ENCODE results near the gene NEBL. TPM values are rescaled to one million over a fixed set of nuclear protein-coding genes. Genes with fewer than 3 reads are reported as not detected.

The NEBL gene
- total RNA-seq, 1 experiment from 2014 or later = 32.3 TPM

DNA sequence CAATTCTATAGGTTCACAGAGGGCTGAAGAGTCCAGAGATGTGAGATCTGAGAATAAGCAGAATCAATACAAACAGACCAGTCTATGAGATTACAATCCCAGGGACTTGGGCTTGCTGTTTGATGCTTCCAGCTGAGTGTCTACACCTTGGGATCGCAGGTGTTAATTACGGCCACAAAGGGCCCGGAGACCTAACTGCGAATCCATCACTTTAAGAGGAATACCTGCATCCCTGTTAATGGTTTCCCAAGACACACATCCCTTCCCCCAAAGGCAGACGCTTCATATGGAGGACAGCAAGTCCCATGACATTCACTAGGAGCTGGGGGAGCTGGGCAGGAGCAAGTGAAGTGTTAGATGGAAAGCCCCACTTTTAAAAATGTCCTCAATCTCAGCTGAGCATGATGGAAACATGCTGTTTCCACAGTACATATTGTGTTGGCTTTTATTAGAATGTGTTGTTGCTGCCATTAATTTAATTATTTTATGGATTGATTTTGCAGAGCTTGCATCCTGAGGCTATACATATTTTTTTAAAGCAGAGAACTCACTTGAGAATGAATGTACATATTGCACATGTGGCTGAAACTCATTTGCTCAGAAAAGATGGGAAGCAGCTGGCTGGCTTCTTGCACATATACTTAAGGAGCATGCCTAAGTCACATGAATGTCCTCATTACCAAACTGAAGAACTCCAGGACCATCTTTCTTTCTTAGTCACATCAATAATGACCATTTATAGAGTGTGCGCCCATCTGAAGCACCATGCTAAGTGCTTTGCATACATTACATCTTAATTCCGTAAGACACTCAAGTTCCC is 151.3 kb downstream of the NEBL start:
- BruUV-seq (replicated peaks) = no TSS peak
- ChIA-PET CTCF (no interaction called here), POLR2A (no interaction called here)

DNA sequence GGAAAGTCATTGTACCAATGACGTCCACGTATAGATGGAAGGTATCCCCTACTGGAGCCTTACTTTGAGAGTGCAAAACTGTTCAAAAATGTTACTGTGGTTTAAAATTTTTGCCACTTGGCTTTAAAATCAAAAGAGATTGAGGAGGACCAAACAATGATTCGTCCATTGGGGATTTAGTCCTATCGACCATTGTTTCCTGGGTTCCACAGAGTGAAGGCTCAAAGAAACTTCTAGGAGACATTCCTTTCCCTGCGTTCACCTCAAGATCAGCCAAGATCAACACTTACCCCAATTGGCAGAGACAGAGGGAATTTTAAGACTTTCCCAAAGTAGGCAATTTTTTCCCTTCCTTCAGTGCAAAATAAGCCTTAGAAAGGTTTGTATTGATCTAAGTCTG is 152.3 kb downstream of the NEBL start:
- H3K27ac ChIP-seq (ENCODE audit: low read length) = no peak overlapping the region
- in situ Hi-C loops (cut with HindIII; ENCODE audit: low pct_unique_long_range_greater_than_20kb, low sequenced_read_pairs) = no loop called here
- BruUV-seq (replicated peaks) = no TSS peak

More for the DNA sequence above, 151.3 kb downstream of the NEBL start:
- Histone ChIP-seq H3K4me1 (ENCODE audit: control insufficient read depth, insufficient read depth, low read length) (no peaks in the 10 kb centered on the region), H3K9me3 (ENCODE audit: control insufficient read depth, insufficient read depth, low read depth, low read length) (no peaks in the 10 kb centered on the region), H3K36me3 (ENCODE audit: control insufficient read depth, insufficient read depth, low read length) (no peaks in the 10 kb centered on the region), H3K27me3 (ENCODE audit: control insufficient read depth, insufficient read depth, low read length) (no peaks in the 10 kb centered on the region; the same call in 1 of the 2 replicates), H3K27ac (ENCODE audit: low read length) (no peak overlapping the region), H3K4me3 (ENCODE audit: low read depth in 2 of 2, low read length in 2 of 2) (no peak overlapping the region)
- in situ Hi-C loops (cut with HindIII; ENCODE audit: low pct_unique_long_range_greater_than_20kb, low sequenced_read_pairs) (no loop called here), intact Hi-C loops (cut with micrococcal nuclease; ENCODE audit: unreplicated experiment) (no loop called here)
- TF ChIP-seq TCF7L2 (IDR thresholded peaks at IDR 0.05; ENCODE audit: low read depth, low read length) = no peak
- ATAC-seq (no peak), DNase-seq (ENCODE audit: low read depth, low spot score) (no peak)

More for the DNA sequence above, 152.3 kb downstream of the NEBL start:
- no peaks in the 10 kb centered on the region; the same call in 1 of the 2 replicates for H3K27me3 ChIP-seq (ENCODE audit: control insufficient read depth, insufficient read depth, low read length)
- H3K36me3 ChIP-seq (ENCODE audit: control insufficient read depth, insufficient read depth, low read length) = no peaks in the 10 kb centered on the region
- DNase-seq (ENCODE audit: low read depth, low spot score) (no peak), ATAC-seq (no peak)
- no peaks in the 10 kb centered on the region for H3K4me1 ChIP-seq (ENCODE audit: control insufficient read depth, insufficient read depth, low read length)
- no peak overlapping the region for H3K4me3 ChIP-seq (ENCODE audit: low read depth in 2 of 2, low read length in 2 of 2)
- ChIA-PET POLR2A (no interaction called here), CTCF (no interaction called here)
- intact Hi-C loops (cut with micrococcal nuclease; ENCODE audit: unreplicated experiment) = no loop called here
- no peaks in the 10 kb centered on the region for H3K9me3 ChIP-seq (ENCODE audit: control insufficient read depth, insufficient read depth, low read depth, low read length)
- no peak for TF ChIP-seq POLR2AphosphoS5 (IDR thresholded peaks at IDR 0.05; ENCODE audit: low read depth, low read length)
- no peak for TF ChIP-seq REST (IDR thresholded peaks at IDR 0.05; ENCODE audit: insufficient read depth in 1 of 2, low read depth in 2 of 2, low read length in 1 of 2)
- TF ChIP-seq CTCF (IDR thresholded peaks at IDR 0.05) = no peak
- no peak for TF ChIP-seq TCF7L2 (IDR thresholded peaks at IDR 0.05; ENCODE audit: low read depth, low read length)
- no peak for TF ChIP-seq SIN3A (IDR thresholded peaks at IDR 0.05; ENCODE audit: borderline replicate concordance, insufficient read depth, low read depth, low read length)

Measured in Panc1 (cell line).